ENCODE data around the gene PIK3C2A. TPM values are rescaled to one million over a fixed set of nuclear protein-coding genes. Genes with fewer than 3 reads are reported as not detected.

PIK3C2A gene
- total and polyA plus RNA-seq, 9 donors = 12.0 to 66.1 (median 53.9) TPM

DNA sequence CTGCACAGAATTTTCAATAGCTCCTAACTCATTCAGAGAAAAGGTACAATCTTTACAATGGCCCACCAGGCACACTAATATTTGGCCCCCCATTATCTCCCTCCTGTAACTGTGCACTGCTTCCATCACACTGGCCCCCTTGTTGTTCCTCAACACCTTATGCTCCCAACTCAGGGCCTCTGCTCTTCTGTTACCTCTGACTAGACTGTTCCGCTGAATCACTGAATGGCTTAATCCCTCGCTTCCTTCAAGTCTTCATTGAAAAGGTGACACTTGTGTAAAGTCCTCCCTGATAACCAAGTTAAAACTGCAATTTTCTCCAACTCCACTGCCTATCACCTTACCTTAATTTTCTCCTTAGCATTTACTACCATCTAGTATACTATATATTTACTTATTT lies 21.8 kb downstream of the PIK3C2A start:
- no peak for DNase-seq
- WGBS, 3 donors = 94 to 97% (median 95%) methylated on average over 2 of the region's 2 CpGs
- intact Hi-C loops (cut with DNase I) = no loop called here
- Histone ChIP-seq H3K27me3 (no peaks in the 10 kb centered on the region), H3K4me3 (no peak overlapping the region), H3K9me3 (no peaks in the 10 kb centered on the region), H3K4me1 (ENCODE audit: insufficient read depth) (peaks cover 2% of the 10 kb centered on the region), H3K27ac (no peak overlapping the region), H3K36me3 (no peaks in the 10 kb centered on the region)
- TF ChIP-seq EP300 (IDR thresholded peaks at IDR 0.05) (no peak), POLR2A (IDR thresholded peaks at IDR 0.05) (no peak)
- TF ChIP-seq, protein P1, sequence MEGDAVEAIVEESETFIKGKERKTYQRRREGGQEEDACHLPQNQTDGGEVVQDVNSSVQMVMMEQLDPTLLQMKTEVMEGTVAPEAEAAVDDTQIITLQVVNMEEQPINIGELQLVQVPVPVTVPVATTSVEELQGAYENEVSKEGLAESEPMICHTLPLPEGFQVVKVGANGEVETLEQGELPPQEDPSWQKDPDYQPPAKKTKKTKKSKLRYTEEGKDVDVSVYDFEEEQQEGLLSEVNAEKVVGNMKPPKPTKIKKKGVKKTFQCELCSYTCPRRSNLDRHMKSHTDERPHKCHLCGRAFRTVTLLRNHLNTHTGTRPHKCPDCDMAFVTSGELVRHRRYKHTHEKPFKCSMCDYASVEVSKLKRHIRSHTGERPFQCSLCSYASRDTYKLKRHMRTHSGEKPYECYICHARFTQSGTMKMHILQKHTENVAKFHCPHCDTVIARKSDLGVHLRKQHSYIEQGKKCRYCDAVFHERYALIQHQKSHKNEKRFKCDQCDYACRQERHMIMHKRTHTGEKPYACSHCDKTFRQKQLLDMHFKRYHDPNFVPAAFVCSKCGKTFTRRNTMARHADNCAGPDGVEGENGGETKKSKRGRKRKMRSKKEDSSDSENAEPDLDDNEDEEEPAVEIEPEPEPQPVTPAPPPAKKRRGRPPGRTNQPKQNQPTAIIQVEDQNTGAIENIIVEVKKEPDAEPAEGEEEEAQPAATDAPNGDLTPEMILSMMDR (IDR thresholded peaks at IDR 0.05) = no peak

DNA sequence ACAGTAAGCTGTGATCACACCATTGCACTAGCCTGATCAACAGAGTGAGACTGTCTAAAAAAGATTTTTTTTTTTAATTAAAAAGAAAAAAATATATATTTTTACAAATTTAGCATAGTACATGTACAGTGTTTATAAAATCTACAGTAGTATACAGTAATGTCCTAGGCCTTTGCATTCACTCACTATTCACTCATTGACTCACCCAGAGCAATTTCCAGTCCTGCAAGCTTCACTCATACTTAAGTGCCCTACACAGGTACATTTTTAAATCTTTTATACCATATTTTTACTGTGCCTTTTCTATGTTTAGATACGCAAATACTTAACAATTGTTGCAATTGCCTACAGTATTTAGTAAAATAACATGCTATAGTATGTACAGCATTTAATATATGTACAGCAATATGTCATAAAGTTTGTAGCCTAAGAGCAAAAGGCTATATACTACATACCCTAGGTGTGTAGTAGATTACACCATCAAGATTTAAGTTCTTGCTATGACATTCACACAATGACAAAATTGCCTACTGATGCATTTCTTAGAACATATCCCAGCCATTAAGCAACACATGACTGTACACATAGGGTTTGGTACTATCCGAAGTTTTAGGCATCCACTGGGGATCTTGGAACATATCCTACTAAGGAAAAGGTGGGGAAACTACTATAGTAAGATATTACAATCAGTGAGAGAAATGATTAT lies 22.8 kb downstream of the PIK3C2A start:
- H3K4me3 ChIP-seq = no peak overlapping the region
- WGBS, 3 donors = 59 to 66% (median 64%) methylated on average over 2 of the region's 2 CpGs
- H3K27me3 ChIP-seq = no peaks in the 10 kb centered on the region
- H3K9me3 ChIP-seq = no peaks in the 10 kb centered on the region
- no peaks in the 10 kb centered on the region for H3K36me3 ChIP-seq
- H3K27ac ChIP-seq = no peak overlapping the region
- intact Hi-C loops (cut with DNase I) = no loop called here
- H3K4me1 ChIP-seq (ENCODE audit: insufficient read depth) = peaks cover 2% of the 10 kb centered on the region
- TF ChIP-seq, protein P1 (IDR thresholded peaks at IDR 0.05) = no peak
- TF ChIP-seq EP300 (IDR thresholded peaks at IDR 0.05) = no peak
- TF ChIP-seq POLR2A (IDR thresholded peaks at IDR 0.05) = no peak
- no peak for DNase-seq

DNA sequence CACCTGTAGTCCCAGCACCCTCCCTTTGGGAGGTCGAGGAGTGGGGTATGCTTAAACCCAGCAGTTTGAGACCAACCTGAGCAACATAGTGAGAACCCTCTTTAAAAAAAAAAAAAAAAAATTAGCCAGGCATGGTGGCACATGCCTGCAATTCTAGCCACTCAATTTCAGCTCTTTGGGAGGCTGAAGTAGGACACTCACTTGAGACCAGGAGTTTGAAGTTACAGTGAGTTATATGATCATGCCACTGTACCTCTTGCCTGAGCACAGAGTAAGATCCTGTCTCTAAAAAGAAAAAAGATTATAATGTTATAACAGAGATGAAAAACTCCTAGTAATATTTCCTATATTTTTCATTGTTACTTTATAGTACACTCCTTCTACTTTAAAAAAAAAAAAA lies 23.9 kb downstream of the PIK3C2A start:
- Histone ChIP-seq H3K9me3 (no peaks in the 10 kb centered on the region), H3K27ac (no peak overlapping the region), H3K27me3 (no peaks in the 10 kb centered on the region), H3K4me1 (ENCODE audit: insufficient read depth) (peaks cover 2% of the 10 kb centered on the region), H3K4me3 (no peak overlapping the region), H3K36me3 (no peaks in the 10 kb centered on the region)
- intact Hi-C loops (cut with DNase I) = no loop called here
- whole genome bisulfite sequencing, 3 donors = 80 to 100% (median 81%) methylated on average over 1 of the region's 1 CpG
- no peak for DNase-seq
- TF ChIP-seq EP300 (IDR thresholded peaks at IDR 0.05) = no peak
- no peak for TF ChIP-seq POLR2A (IDR thresholded peaks at IDR 0.05)
- TF ChIP-seq, protein P1 (IDR thresholded peaks at IDR 0.05) = no peak

DNA sequence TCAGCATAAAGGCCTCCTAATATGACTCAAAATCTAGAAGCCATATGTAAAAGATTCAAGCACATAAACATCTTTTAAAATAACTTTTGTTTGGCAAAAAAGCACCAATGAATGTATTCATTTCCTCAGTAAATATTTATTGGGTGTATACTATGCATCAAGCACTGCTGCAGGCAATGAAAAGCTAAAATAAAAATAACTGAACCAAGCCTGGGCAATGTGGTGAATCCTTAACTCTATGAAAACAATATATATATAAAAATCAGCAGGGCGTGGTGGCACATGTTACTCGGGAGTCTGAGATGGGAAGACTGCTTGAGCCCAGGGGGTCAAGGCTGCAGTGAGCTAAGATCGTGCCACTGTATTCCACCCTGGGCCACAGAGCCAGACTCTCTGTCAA lies 27.8 kb downstream of the PIK3C2A start:
- no peak overlapping the region for H3K27ac ChIP-seq
- H3K36me3 ChIP-seq = no peaks in the 10 kb centered on the region
- H3K4me1 ChIP-seq (ENCODE audit: insufficient read depth) = no peaks in the 10 kb centered on the region
- H3K9me3 ChIP-seq = no peaks in the 10 kb centered on the region
- 67 to 73% (median 68%) methylated on average over 3 of the region's 3 CpGs for WGBS, 3 donors
- TF ChIP-seq, protein P1 (IDR thresholded peaks at IDR 0.05) = no peak
- TF ChIP-seq EP300 (IDR thresholded peaks at IDR 0.05) = no peak
- no peak for TF ChIP-seq POLR2A (IDR thresholded peaks at IDR 0.05)
- no peak for DNase-seq
- H3K4me3 ChIP-seq = no peak overlapping the region
- no peaks in the 10 kb centered on the region for H3K27me3 ChIP-seq
- intact Hi-C loops (cut with DNase I) = no loop called here
